ENCODE measurements around the gene PROX1. TPM values are rescaled to one million over a fixed set of nuclear protein-coding genes. Genes with fewer than 3 reads are reported as not detected.

The PROX1 gene
- total RNA-seq, 2 experiments from 2014 or later: 0.10 to 0.12 TPM

DNA sequence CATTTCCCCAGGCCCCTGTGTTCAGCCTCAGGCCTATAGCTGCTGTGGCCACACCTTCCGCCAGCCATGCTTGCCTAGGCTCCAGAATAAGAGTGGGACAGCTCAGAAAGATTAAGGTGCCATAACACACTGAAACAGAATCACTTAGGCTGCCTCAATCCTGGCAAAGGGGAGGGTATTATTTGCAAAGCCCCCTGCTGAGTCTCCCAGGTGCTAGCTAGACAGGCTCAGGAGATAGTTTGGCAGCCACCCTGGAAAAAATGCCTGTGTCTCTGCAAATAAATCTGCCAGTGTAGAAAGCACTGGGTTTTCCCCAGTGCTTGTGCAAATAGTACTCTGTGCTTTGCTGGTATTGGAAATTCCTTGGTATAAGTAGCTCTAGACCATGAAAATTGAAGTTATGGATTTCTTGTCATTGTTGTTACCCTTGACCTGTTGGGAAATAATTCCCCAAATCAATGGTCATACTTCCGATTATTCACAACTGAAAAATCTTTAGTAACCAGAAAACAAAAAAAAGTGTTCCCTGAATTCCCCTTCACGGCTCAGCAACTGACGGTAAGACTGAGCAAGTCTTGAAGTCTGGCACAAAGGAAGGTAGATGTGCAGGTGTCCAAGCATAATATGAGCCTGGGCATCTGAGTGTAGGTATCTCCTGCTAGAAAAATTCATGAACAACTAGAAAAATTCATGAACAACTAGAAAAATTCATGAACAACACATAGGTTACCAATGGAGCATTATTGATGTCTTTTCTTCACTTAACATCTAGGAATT lies 56.9 kb downstream of the PROX1 start:
- intact Hi-C loops (cut with micrococcal nuclease): no loop called here
- Mint-ChIP-seq H3K4me1 (ENCODE audit: low read depth) (no peaks in the 10 kb centered on the region), H3K9me3 (peaks cover 8% of the 10 kb centered on the region), H3K27me3 (ENCODE audit: low read depth) (peaks cover 6% of the 10 kb centered on the region), H3K36me3 (ENCODE audit: low read depth) (no peaks in the 10 kb centered on the region), H3K27ac (no peak overlapping the region), H3K4me3 (no peak overlapping the region)
- CTCF ChIA-PET: no interaction called here
- DNase-seq: no peak

DNA sequence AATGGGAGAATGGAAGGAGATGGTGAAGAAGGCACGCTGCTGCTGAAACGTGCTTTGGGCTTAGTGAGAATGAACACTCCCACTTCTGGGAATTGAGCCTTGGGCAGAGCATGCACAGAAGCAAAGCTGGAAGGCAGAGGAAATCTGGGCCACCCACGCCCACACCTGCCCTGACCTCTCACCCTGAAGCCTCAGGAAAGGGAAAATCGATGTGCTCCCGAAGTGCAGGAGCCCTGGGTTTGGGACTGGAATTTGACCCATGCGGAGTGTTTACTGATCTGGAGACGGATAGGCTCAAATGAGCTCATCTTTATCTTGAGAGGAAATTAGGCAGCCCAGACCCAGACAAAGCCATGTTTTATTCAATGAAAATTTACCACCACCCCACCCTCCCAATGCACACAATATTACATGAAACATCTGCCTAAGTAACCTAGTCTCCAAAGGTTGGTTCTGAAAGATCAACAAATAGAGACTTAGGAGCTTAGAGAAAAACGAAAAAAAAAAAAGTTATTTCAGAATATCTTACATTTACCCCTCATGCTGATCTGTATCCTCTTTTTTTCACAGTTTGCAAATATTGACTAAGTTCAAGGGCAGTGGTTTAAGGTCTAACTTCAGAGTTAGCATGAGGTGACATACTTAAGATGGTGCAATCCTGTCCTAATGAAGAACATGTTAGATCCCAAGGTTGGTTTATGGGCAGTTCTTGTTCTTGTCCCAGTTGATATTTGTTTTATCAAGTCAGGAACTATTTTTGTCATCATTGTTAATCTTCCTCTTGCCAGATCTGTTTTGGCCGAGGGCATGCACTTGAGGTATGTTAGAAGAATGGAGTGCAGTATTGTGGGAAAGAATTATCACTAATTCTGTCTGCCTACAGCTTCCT lies 63.0 kb downstream of the PROX1 start:
- CTCF ChIA-PET: no interaction called here
- H3K4me3 Mint-ChIP-seq: no peak overlapping the region
- H3K4me1 Mint-ChIP-seq (ENCODE audit: low read depth): no peaks in the 10 kb centered on the region

DNA sequence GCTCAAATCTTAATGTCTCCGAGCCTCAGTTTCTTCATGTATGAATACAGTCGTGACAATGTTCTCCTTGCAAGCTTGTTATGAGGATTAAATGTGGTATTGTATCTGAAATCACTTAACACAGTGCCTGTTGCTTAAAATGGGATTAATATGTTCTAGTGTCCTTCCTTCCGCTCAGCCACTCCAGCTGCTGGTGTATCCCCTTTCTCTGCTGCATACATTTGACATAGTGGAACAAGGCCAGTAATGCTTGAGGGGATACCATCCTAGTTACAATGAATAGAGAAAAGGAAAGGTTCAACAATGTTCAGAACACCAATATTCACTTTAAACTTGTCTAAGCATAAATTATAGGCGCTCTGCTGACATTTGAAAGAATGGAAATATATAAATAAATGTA lies 64.0 kb downstream of the PROX1 start:
- CTCF ChIA-PET: interaction anchor here (0.6 kb wide), 1 partner anchor 71 kb away, joined by 4 read pairs; no protein-coding TSS in a partner anchor
- H3K36me3 Mint-ChIP-seq (ENCODE audit: low read depth): no peaks in the 10 kb centered on the region

More for the DNA sequence above, 63.0 kb downstream of the PROX1 start:
- no peak overlapping the region for H3K27ac Mint-ChIP-seq
- no peak for DNase-seq
- H3K27me3 Mint-ChIP-seq (ENCODE audit: low read depth): no peaks in the 10 kb centered on the region
- H3K36me3 Mint-ChIP-seq (ENCODE audit: low read depth): no peaks in the 10 kb centered on the region
- intact Hi-C loops (cut with micrococcal nuclease): no loop called here
- peaks cover 8% of the 10 kb centered on the region for H3K9me3 Mint-ChIP-seq

DNA sequence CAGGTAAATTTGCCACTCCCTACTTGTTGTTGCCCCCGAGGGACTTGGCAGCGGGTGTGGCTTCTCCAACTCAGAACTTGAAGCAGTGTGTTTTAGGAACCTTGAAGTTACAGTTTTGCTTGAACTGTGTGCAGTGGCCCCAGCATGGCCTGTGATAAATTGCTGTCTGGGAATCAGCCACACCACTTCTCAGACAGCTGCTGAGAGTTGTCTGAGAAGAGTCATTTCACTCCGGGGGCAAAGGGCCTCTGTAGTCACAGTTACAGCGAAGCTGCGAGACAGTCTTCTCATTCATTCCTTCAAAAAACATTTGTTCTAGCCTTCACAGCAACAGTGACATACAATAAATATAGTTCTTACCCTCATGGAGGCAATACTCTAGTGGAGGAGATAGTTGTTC lies 70.3 kb downstream of the PROX1 start:
- intact Hi-C loops (cut with micrococcal nuclease): no loop called here
- CTCF ChIA-PET: no interaction called here
- DNase-seq: no peak
- H3K4me1 Mint-ChIP-seq (ENCODE audit: low read depth): no peaks in the 10 kb centered on the region
- no peaks in the 10 kb centered on the region for H3K36me3 Mint-ChIP-seq (ENCODE audit: low read depth)
- no peak overlapping the region for H3K27ac Mint-ChIP-seq
- H3K27me3 Mint-ChIP-seq (ENCODE audit: low read depth): no peaks in the 10 kb centered on the region
- no peaks in the 10 kb centered on the region for H3K9me3 Mint-ChIP-seq
- no peak overlapping the region for H3K4me3 Mint-ChIP-seq

More for the DNA sequence above, 64.0 kb downstream of the PROX1 start:
- intact Hi-C loops (cut with micrococcal nuclease): no loop called here
- DNase-seq: no peak
- Mint-ChIP-seq H3K4me1 (ENCODE audit: low read depth) (no peaks in the 10 kb centered on the region), H3K9me3 (peaks cover 8% of the 10 kb centered on the region), H3K27me3 (ENCODE audit: low read depth) (no peaks in the 10 kb centered on the region), H3K4me3 (no peak overlapping the region), H3K27ac (no peak overlapping the region)

DNA sequence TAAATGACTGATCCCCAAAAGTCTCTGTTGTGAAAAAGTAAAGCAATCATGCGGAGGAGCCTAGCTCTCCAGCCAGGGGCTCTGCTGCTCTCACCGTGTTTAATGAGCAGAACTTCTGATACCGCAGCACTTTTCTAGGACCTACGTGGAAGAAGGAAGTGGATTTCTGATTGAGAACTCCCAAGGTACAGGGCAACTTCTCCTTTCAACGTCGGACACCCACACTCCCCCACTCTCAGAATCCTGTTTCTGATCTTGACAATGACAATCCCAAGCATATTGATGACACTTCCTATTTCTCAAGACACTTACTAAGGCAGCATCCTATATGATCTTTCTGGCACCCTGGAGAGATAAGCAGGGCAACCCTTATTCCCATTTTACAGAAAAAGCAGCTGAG lies 78.4 kb downstream of the PROX1 start:
- H3K27ac Mint-ChIP-seq: no peak overlapping the region
- no peaks in the 10 kb centered on the region for H3K36me3 Mint-ChIP-seq (ENCODE audit: low read depth)
- H3K4me1 Mint-ChIP-seq (ENCODE audit: low read depth): no peaks in the 10 kb centered on the region
- no peak for DNase-seq
- no peaks in the 10 kb centered on the region for H3K9me3 Mint-ChIP-seq
- no peaks in the 10 kb centered on the region for H3K27me3 Mint-ChIP-seq (ENCODE audit: low read depth)
- H3K4me3 Mint-ChIP-seq: no peak overlapping the region
- intact Hi-C loops (cut with micrococcal nuclease): no loop called here
- CTCF ChIA-PET: no interaction called here

DNA sequence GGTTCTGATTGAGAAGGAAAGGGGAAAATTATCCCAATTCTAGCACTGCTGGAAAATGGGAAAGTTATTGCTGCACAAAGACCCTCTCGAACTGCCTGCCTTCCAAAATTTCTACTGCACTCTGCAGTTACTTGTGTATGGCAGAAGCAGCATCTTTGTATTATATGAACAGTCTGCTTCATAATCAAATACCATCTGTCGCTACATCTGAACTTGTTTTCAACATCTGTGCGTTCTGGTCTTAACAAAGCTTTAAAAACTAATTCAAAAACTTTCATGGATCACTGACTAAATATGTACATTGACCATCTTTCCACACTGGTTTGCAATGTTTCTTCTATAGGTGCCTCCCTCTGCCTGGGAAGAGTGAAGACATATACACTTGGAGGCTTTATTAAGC lies 79.2 kb downstream of the PROX1 start:
- Mint-ChIP-seq H3K36me3 (ENCODE audit: low read depth) (no peaks in the 10 kb centered on the region), H3K4me3 (no peak overlapping the region), H3K4me1 (ENCODE audit: low read depth) (no peaks in the 10 kb centered on the region), H3K27ac (no peak overlapping the region), H3K9me3 (no peaks in the 10 kb centered on the region), H3K27me3 (ENCODE audit: low read depth) (no peaks in the 10 kb centered on the region)
- DNase-seq: no peak
- CTCF ChIA-PET: no interaction called here
- intact Hi-C loops (cut with micrococcal nuclease): no loop called here

DNA sequence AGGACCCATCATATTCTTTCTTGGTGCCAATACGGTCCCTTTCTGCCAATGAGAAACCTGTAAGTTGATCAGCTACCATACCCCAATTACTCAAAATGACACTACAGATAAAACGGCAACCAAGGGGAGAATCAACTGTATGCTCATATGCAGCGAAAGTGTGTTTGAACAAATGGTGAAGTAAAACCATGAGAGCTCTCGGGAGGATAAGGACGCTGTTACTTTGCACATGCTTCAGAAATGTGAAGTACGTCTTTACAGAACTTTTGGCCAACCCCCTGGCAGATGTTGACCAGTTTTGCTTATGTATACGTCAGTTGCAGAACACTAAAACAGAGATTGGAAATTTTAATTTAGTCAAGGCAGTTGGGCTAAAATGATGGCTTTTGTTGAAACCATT lies 79.6 kb downstream of the PROX1 start:
- no peak for DNase-seq
- Mint-ChIP-seq H3K4me3 (no peak overlapping the region), H3K36me3 (ENCODE audit: low read depth) (no peaks in the 10 kb centered on the region), H3K27me3 (ENCODE audit: low read depth) (no peaks in the 10 kb centered on the region), H3K4me1 (ENCODE audit: low read depth) (no peaks in the 10 kb centered on the region), H3K27ac (no peak overlapping the region), H3K9me3 (no peaks in the 10 kb centered on the region)
- intact Hi-C loops (cut with micrococcal nuclease): no loop called here
- CTCF ChIA-PET: no interaction called here

DNA sequence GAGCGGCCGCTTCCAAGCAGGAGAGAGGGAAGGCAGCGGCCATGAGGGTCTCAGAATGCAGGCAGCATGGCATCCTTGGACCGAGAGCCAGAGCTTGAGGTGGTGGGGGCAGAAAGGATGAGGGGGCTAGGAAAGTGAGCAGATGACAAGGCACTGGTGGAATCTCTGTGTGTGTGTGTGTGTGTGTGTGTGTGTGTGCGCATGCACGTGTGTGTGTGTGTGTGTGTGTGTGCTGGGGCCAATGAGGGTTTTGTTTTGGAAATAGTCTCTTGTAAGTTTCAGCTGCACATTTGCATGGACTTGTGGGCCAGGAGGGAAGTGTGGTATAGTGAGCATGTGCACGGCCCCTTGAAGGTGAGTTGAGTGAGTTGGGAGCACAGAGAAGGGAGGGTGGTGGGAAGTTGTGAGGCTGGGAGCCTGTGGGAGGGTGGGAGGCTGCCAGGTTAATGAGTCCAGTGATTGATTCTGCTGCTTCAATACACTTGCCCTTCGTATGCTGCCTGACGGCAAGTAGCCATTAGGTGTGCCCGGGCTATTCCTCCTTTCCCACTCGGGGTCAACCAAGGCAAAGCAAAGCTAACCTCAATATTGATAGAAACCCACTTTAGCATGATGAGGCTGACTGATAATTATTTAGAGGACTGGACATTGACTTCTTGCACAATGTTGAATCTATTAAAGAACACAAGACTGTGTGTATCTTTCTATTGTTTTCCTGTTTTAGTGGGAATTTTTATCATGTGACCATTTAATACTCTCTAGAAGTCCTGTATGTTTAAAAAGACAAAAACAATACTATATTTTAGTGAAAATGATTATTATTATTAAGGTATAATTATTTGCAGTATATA lies 80.3 kb downstream of the PROX1 start:
- Mint-ChIP-seq H3K27ac (no peak overlapping the region), H3K4me3 (no peak overlapping the region), H3K9me3 (no peaks in the 10 kb centered on the region), H3K4me1 (ENCODE audit: low read depth) (no peaks in the 10 kb centered on the region), H3K27me3 (ENCODE audit: low read depth) (peaks cover 4% of the 10 kb centered on the region), H3K36me3 (ENCODE audit: low read depth) (no peaks in the 10 kb centered on the region)
- DNase-seq: no peak
- CTCF ChIA-PET: no interaction called here
- intact Hi-C loops (cut with micrococcal nuclease): no loop called here

DNA sequence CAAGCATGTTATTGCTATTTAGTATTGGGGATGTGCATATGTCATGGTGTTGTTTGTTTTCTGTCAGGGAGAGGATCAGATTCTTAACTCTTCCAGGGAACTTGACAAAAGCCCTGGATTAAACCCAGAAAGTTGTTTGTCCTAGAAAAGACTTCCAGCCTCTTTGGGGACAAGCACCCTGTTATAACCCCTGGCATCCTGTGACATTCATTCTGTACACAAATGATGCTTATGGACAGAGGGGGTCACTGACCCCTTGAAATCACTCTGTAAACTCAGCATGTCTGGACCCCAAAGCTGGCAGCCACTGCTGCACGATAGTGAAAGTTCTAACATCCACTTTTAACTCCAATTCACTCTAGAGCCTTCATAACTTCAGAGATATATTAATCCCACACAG lies 81.2 kb downstream of the PROX1 start:
- no peaks in the 10 kb centered on the region for H3K36me3 Mint-ChIP-seq (ENCODE audit: low read depth)
- no peak overlapping the region for H3K4me3 Mint-ChIP-seq
- no peaks in the 10 kb centered on the region for H3K4me1 Mint-ChIP-seq (ENCODE audit: low read depth)
- DNase-seq: no peak
- CTCF ChIA-PET: no interaction called here
- H3K27me3 Mint-ChIP-seq (ENCODE audit: low read depth): peaks cover 5% of the 10 kb centered on the region
- H3K9me3 Mint-ChIP-seq: no peaks in the 10 kb centered on the region
- intact Hi-C loops (cut with micrococcal nuclease): no loop called here
- no peak overlapping the region for H3K27ac Mint-ChIP-seq

DNA sequence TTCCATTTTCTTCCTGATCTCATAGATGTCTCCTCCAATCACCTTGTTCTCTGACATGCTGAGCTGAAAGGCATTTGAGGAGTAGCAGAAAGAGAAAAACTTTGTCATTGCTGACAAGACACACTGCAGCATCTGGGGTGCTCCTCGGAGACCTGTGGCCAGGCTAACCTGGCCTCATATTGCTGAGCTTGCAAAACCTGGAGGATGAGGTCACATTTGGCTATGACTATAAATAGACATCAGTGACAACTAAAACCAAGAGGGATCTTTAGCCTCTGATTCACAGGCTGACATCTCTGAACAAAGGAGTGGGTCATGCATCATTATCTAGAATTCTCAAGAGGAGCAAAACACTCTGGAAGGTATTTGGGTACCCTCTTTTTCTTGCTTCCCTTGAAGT lies 83.7 kb downstream of the PROX1 start:
- no peaks in the 10 kb centered on the region for H3K4me1 Mint-ChIP-seq (ENCODE audit: low read depth)
- intact Hi-C loops (cut with micrococcal nuclease): no loop called here
- CTCF ChIA-PET: no interaction called here
- peaks cover 16% of the 10 kb centered on the region for H3K27me3 Mint-ChIP-seq (ENCODE audit: low read depth)
- no peak overlapping the region for H3K4me3 Mint-ChIP-seq
- H3K36me3 Mint-ChIP-seq (ENCODE audit: low read depth): no peaks in the 10 kb centered on the region
- H3K9me3 Mint-ChIP-seq: no peaks in the 10 kb centered on the region
- DNase-seq: no peak
- no peak overlapping the region for H3K27ac Mint-ChIP-seq

DNA sequence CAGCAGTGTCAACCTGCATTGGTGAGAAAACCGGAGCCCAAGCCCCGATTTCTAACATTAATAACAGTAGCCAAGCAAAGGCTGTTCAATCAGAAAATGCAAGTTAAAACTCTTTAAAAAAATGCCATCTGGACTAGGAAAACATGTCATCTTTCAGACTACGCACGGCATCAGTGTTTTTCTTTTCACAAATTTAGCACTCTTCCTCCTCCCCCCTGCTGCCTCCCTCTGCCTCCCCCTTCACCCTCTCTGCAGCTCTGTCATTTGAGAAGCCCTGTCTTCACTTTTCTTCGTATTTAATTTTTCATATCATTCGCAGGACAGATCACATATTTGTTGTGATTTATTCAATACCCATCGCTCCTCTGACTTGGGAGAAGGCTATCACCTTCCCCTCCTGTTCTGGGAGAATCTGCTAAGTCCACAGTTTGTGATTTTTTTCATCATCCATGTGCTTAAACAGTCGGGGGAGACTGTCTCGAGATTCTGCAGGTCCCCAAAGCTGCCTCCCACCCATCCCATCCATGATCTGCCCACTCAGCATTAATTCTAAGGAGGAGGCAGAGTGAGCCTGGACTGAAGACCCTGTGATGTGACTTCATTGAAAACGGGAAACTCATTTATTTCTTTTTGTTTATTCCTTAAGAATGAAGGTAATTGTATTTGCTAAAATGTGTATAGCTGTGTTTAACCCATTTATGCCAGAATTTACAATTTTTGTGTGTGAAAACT lies 84.8 kb downstream of the PROX1 start:
- no peak for DNase-seq
- Mint-ChIP-seq H3K27ac (no peak overlapping the region), H3K4me1 (ENCODE audit: low read depth) (no peaks in the 10 kb centered on the region), H3K9me3 (no peaks in the 10 kb centered on the region), H3K27me3 (ENCODE audit: low read depth) (peaks cover 16% of the 10 kb centered on the region), H3K36me3 (ENCODE audit: low read depth) (no peaks in the 10 kb centered on the region), H3K4me3 (no peak overlapping the region)
- CTCF ChIA-PET: no interaction called here
- intact Hi-C loops (cut with micrococcal nuclease): no loop called here

DNA sequence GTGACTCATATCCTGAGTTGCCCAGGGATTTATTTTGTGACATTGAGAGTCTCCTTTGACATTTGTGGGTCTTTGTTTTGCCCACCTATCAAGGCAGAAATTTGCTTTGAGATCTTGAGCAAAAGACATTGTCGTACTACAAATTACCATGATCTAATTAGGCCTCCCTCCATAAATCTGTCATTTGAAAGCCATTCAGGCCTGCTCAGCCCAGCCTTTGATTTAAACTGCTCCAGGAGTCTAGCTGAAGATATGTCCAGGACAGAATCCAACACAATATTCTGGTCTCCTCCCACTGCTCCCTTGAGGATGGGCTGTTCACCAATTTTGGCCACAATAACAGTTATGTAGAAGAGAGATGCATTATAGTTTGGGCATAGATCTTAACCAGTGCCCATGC lies 86.7 kb downstream of the PROX1 start:
- intact Hi-C loops (cut with micrococcal nuclease): no loop called here
- Mint-ChIP-seq H3K36me3 (ENCODE audit: low read depth) (no peaks in the 10 kb centered on the region), H3K27me3 (ENCODE audit: low read depth) (peaks cover 16% of the 10 kb centered on the region), H3K4me1 (ENCODE audit: low read depth) (no peaks in the 10 kb centered on the region), H3K27ac (no peak overlapping the region), H3K9me3 (no peaks in the 10 kb centered on the region), H3K4me3 (no peak overlapping the region)
- CTCF ChIA-PET: no interaction called here
- DNase-seq: no peak

Data from activated naive CD4-positive, alpha-beta T cell treated with anti-CD3 and anti-CD28 coated beads for 36 hours (primary cell).